OCI-LY1 (cell line): ENCODE results near the gene ERMAP.

Source experiments
- H2AFZ ChIP-seq: fragments of 200-600 bp; sonication (generic), shearing (Covaris generic); 2 replicates; pipeline ENCODE4 v1.6.0; 2014; ENCODE audit warnings: antibody characterized with exemption, mild to moderate bottlenecking, low read length
- H3F3A ChIP-seq: fragments of 200-600 bp; sonication (generic), shearing (Covaris generic); 2 replicates; pipeline ENCODE4 v1.6.0; 2014; ENCODE audit warnings: mild to moderate bottlenecking, antibody characterized with exemption, low read length, moderate library complexity; ENCODE audit not compliant: insufficient read depth
- H3K27ac ChIP-seq: fragments of 200-600 bp; sonication (generic); 2 replicates; pipeline ENCODE4 v1.5.1; 2014; ENCODE audit warnings: low read length, mixed run types, mild to moderate bottlenecking, low read depth; ENCODE audit not compliant: poor library complexity, severe bottlenecking
- H3K27me3 ChIP-seq: fragments of 200-600 bp; sonication (generic); 2 replicates; pipeline ENCODE4 v1.6.0; 2014; ENCODE audit warnings: antibody characterized with exemption, mild to moderate bottlenecking, low read length, moderate library complexity; ENCODE audit not compliant: insufficient read depth
- H3K36me3 ChIP-seq: fragments of 200-600 bp; sonication (generic); 2 replicates; pipeline ENCODE4 v1.6.1; 2014; ENCODE audit warnings: mild to moderate bottlenecking, antibody characterized with exemption, low read length, moderate library complexity, mixed read lengths; ENCODE audit not compliant: insufficient read depth
- H3K4me1 ChIP-seq: fragments of 200-600 bp; sonication (generic); 2 replicates; pipeline ENCODE4 v1.5.1; 2014; ENCODE audit warnings: mild to moderate bottlenecking, low read length, moderate library complexity; ENCODE audit not compliant: insufficient read depth, severe bottlenecking
- H3K4me2 ChIP-seq: fragments of 200-600 bp; sonication (generic), shearing (Covaris generic); 2 replicates; pipeline ENCODE4 v1.6.1; 2014; ENCODE audit warnings: low read length
- H3K4me3 ChIP-seq: fragments of 200-600 bp; sonication (generic); 2 replicates; pipeline ENCODE4 v1.5.1; 2014; ENCODE audit warnings: low read length, low read depth, mild to moderate bottlenecking, mixed read lengths; ENCODE audit not compliant: poor library complexity, severe bottlenecking
- H3K79me2 ChIP-seq: fragments of 200-600 bp; shearing (Covaris generic); 2 replicates; pipeline ENCODE4 v1.6.1; 2016; ENCODE audit warnings: mixed run types, low read length, mixed read lengths; ENCODE audit not compliant: insufficient read depth
- H3K9ac ChIP-seq: fragments of 200-600 bp; sonication (generic), shearing (Covaris generic); 2 replicates; pipeline ENCODE4 v1.6.1; 2014; ENCODE audit warnings: mild to moderate bottlenecking, low read length, mixed read lengths
- H3K9me2 ChIP-seq: fragments of 200-600 bp; sonication (generic), shearing (Covaris generic); 2 replicates; pipeline ENCODE4 v1.6.1; 2014; ENCODE audit warnings: low read depth, mild to moderate bottlenecking, low read length, mixed read lengths
- H3K9me3 ChIP-seq: fragments of 200-600 bp; shearing (Covaris generic); 2 replicates; pipeline ENCODE4 v1.6.1; 2014; ENCODE audit warnings: low read length, mixed read lengths
- H4K20me1 ChIP-seq: fragments of 200-600 bp; sonication (generic), shearing (Covaris generic); 2 replicates; pipeline ENCODE4 v1.6.0; 2016; ENCODE audit warnings: mild to moderate bottlenecking, low read length; ENCODE audit not compliant: insufficient read depth
- CTCF ChIP-seq: fragments of 200-600 bp; sonication (generic), shearing (Covaris generic); IDR thresholded peaks from 2 replicates; pipeline ENCODE4 v1.5.1; 2017; ENCODE audit warnings: mild to moderate bottlenecking, antibody characterized with exemption, low read length, moderate library complexity, mixed read lengths
- EZH2 ChIP-seq: fragments of 200-600 bp; sonication (generic), shearing (Covaris generic); IDR thresholded peaks from 2 replicates; pipeline ENCODE4 v1.8.0; 2017; ENCODE audit warnings: borderline replicate concordance, mixed run types, mild to moderate bottlenecking, antibody characterized with exemption, low read length, moderate library complexity, mixed read lengths

Gene ERMAP

GRCh38 chr1:42820813-42821212 is 3.9 kb downstream of the ERMAP start:
- no peaks in the 10 kb centered on the region for H3K36me3 ChIP-seq
- TF ChIP-seq CTCF (no peak), EZH2 (no peak)
- H3K9me3 ChIP-seq = no peaks in the 10 kb centered on the region
- no peaks in the 10 kb centered on the region for H4K20me1 ChIP-seq
- H3K4me1 ChIP-seq = peaks cover 12% of the 10 kb centered on the region
- no peak overlapping the region for H3K9ac ChIP-seq
- no peaks in the 10 kb centered on the region for H3F3A ChIP-seq
- no peak overlapping the region for H3K27ac ChIP-seq
- H3K4me2 ChIP-seq = no peak overlapping the region
- H3K9me2 ChIP-seq = no peaks in the 10 kb centered on the region
- H3K79me2 ChIP-seq = no peaks in the 10 kb centered on the region
- H3K4me3 ChIP-seq = no peak overlapping the region
- H3K27me3 ChIP-seq = no peaks in the 10 kb centered on the region
- no peak overlapping the region for H2AFZ ChIP-seq

GRCh38 chr1:42821690-42822089 is 4.8 kb downstream of the ERMAP start:
- H3K4me3 ChIP-seq = no peak overlapping the region
- no peaks in the 10 kb centered on the region for H3K9me3 ChIP-seq
- no peaks in the 10 kb centered on the region for H3K27me3 ChIP-seq
- no peaks in the 10 kb centered on the region for H3F3A ChIP-seq
- TF ChIP-seq CTCF (no peak), EZH2 (no peak)
- H3K9ac ChIP-seq = no peak overlapping the region
- no peaks in the 10 kb centered on the region for H3K9me2 ChIP-seq
- no peaks in the 10 kb centered on the region for H3K79me2 ChIP-seq
- H3K36me3 ChIP-seq = no peaks in the 10 kb centered on the region
- no peak overlapping the region for H3K27ac ChIP-seq
- peaks cover 4% of the 10 kb centered on the region for H3K4me1 ChIP-seq
- no peak overlapping the region for H2AFZ ChIP-seq
- no peaks in the 10 kb centered on the region for H4K20me1 ChIP-seq
- no peak overlapping the region for H3K4me2 ChIP-seq

GRCh38 chr1:42822800-42823392 is 6.0 kb downstream of the ERMAP start:
- H3K27ac ChIP-seq = no peak overlapping the region

More at GRCh38 chr1:42822800-42823392, 6.0 kb downstream of the ERMAP start:
- TF ChIP-seq EZH2 (no peak), CTCF (no peak)
- no peaks in the 10 kb centered on the region for H3K4me1 ChIP-seq
- no peak overlapping the region for H3K4me3 ChIP-seq
- H3K9ac ChIP-seq = no peak overlapping the region
- no peaks in the 10 kb centered on the region for H3K79me2 ChIP-seq
- no peaks in the 10 kb centered on the region for H3K36me3 ChIP-seq
- H3K9me2 ChIP-seq = no peaks in the 10 kb centered on the region
- H3F3A ChIP-seq = no peaks in the 10 kb centered on the region
- H4K20me1 ChIP-seq = no peaks in the 10 kb centered on the region
- H3K27me3 ChIP-seq = no peaks in the 10 kb centered on the region
- no peaks in the 10 kb centered on the region for H3K9me3 ChIP-seq
- H3K4me2 ChIP-seq = no peak overlapping the region
- no peak overlapping the region for H2AFZ ChIP-seq
